GM23248 (cell line): ENCODE data around the gene CLEC7A.

ENCODE experiments used
- EZH2 ChIP-seq: fragments of 200-600 bp; sonication (generic); IDR thresholded peaks from 2 replicates; pipeline ENCODE4 v1.6.1; 2018; ENCODE audit warnings: antibody characterized with exemption, mild to moderate bottlenecking; ENCODE audit not compliant: insufficient read depth, poor library complexity, severe bottlenecking
- EZH2phosphoT487 ChIP-seq: fragments of 200-600 bp; sonication (generic); IDR thresholded peaks from 2 replicates; pipeline ENCODE4 v1.6.1; 2018; ENCODE audit warnings: antibody characterized with exemption, moderate library complexity, mild to moderate bottlenecking, low read depth; ENCODE audit not compliant: insufficient read depth

GRCh38 chr12:10072131-10072530 lies 57.9 kb downstream of the CLEC7A start:
- no peak for TF ChIP-seq EZH2
- no peak for TF ChIP-seq EZH2phosphoT487
